ENCODE results near the gene KCNK16. TPM values are rescaled to one million over a fixed set of nuclear protein-coding genes. Genes with fewer than 3 reads are reported as not detected.

KCNK16 gene
- total RNA-seq, result not detected in 2 replicates

DNA sequence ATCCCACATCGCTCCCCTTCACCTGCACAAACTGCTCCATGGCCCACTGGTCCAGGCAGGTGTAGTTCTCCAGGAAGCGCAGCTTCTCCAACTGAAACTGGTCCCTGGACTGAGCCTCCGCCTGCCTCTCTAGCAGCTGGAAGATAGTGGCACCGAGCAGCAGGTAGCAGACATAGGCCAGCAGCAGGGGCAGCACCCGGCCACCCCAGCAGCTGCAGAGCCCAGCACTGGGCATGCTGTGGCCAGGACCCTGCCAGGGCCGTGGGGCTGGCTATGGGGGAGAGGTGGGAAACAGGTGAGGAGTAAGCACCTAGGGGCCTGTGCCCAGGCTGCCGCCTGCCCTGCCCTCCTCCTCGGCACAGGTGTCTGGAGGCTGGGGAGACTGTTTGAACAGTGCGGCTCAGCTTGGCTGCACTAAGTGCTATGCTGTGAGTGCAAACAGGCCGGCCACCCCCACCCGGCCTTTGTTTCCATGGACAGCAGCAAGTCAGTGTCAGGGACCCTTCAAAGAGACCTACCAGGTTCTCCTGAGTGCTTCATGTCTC lies at the start of gene KCNK16:
KCNK16 (minus strand) TSS at position 397 of the 545 bp plus-strand sequence; CDS start at position 235, 162 bp downstream.

DNA sequence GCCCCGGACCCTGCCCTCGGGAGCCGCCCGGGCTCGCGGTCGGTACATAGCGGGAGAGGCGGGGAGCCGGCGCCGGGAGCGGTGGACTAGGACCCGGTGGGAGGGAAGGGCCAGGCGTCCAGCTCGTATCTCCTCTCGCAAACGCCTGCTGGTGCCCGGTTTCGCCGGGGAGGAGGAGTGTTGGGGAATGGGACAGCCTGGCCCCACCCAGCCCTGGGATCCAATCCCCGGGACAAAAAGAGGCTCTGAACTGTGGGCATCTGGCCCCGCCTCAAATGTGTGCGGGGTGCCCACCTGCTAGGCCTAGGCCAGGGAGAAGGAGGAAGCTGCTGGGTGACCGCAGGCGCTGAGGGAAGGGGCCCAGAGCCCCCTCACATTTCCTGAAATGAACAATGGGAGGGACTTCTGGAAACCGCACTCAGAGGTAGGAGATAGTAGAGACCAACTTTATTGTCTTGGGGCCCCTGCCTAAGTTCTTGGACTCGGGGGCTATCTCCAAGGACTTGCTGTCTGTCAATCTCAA lies 8.2 kb downstream of the KCNK16 start, which contains the start of gene KCNK17:
KCNK17 (minus strand) TSS at position 147 of the 523 bp plus-strand sequence; CDS start at position 48, 99 bp downstream.

Other genes with a start within 250 kb of the KCNK16 start
- gene SAYSD1, start 207.5 kb downstream of the KCNK16 start, total RNA-seq, result 12.0 and 12.8 TPM in 2 replicates
- under 0.01 and 0.15 TPM in 2 replicates for gene KCNK5, start 93.2 kb downstream of the KCNK16 start, total RNA-seq
- gene KCNK17, start 8.3 kb downstream of the KCNK16 start, total RNA-seq, result not detected in 2 replicates

All from bronchus fibroblast of lung (primary cell).